Hepatocyte (in vitro differentiated cells): ENCODE measurements around the gene PLXNA2.

Experiments used
- EZH2phosphoT487 ChIP-seq: fragments of 200-600 bp; sonication (generic); IDR thresholded peaks from one replicate; pipeline ENCODE4 v1.6.1; 2018; ENCODE audit warnings: antibody characterized with exemption, mild to moderate bottlenecking, low read depth, moderate library complexity; ENCODE audit not compliant: unreplicated experiment, severe bottlenecking
- TF ChIP-seq, protein P1 (sequence below): fragments of 200-600 bp; sonication (generic); IDR thresholded peaks from 2 replicates; pipeline ENCODE4 v1.5.1; 2016; ENCODE audit warnings: antibody characterized with exemption, mild to moderate bottlenecking; ENCODE audit not compliant: poor library complexity

GRCh38 chr1:208120431-208120790, 123.8 kb downstream of the PLXNA2 start:
- TF ChIP-seq, protein P1, sequence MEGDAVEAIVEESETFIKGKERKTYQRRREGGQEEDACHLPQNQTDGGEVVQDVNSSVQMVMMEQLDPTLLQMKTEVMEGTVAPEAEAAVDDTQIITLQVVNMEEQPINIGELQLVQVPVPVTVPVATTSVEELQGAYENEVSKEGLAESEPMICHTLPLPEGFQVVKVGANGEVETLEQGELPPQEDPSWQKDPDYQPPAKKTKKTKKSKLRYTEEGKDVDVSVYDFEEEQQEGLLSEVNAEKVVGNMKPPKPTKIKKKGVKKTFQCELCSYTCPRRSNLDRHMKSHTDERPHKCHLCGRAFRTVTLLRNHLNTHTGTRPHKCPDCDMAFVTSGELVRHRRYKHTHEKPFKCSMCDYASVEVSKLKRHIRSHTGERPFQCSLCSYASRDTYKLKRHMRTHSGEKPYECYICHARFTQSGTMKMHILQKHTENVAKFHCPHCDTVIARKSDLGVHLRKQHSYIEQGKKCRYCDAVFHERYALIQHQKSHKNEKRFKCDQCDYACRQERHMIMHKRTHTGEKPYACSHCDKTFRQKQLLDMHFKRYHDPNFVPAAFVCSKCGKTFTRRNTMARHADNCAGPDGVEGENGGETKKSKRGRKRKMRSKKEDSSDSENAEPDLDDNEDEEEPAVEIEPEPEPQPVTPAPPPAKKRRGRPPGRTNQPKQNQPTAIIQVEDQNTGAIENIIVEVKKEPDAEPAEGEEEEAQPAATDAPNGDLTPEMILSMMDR = no peak
- TF ChIP-seq EZH2phosphoT487 = no peak
